CD4-positive, alpha-beta memory T cell (primary cell): Measurements from ENCODE around the gene TCFL5. TPM values are rescaled to one million over a fixed set of nuclear protein-coding genes. Genes with fewer than 3 reads are reported as not detected.

Experiments used
- CTCF ChIA-PET: fragments of 350-600 bp; sonication (Branson Sonifier 250); formaldehyde crosslinking; loops from one replicate; lab custom pipeline; 2021; ENCODE audit warnings: inconsistent platforms; ENCODE audit not compliant: partially characterized antibody; lab: Charles Lee
- POLR2A ChIA-PET: fragments of 350-600 bp; sonication (Branson Sonifier 250); formaldehyde crosslinking; loops from one replicate; lab custom pipeline; 2021; ENCODE audit not compliant: partially characterized antibody; lab: Charles Lee
- DNase-seq, 5 donors: peaks; one replicate each; pipeline versions ENCODE4 v3.0.0 to v3.0.0-alpha.2; 2020 to 2022; ENCODE audit warnings: mixed read lengths in 1 of 5
- H3K27ac ChIP-seq: one replicate; pipeline ENCODE4 v1.7.0; 2013; ENCODE audit warnings: low read depth, low read length
- H3K27me3 ChIP-seq: 2 replicates; pipeline ENCODE4 v1.7.0; 2013; ENCODE audit warnings: mild to moderate bottlenecking, low read length, moderate library complexity; ENCODE audit not compliant: insufficient read depth
- H3K36me3 ChIP-seq: 2 replicates; pipeline ENCODE4 v1.7.0; 2013; ENCODE audit warnings: mild to moderate bottlenecking, low read length, moderate library complexity; ENCODE audit not compliant: insufficient read depth
- H3K4me1 ChIP-seq: 2 replicates; pipeline ENCODE4 v1.7.0; 2013; ENCODE audit warnings: mild to moderate bottlenecking, low read length, moderate library complexity; ENCODE audit not compliant: insufficient read depth
- H3K4me3 ChIP-seq, 2 donors: one replicate each; pipeline ENCODE4 v1.7.0; 2013; ENCODE audit warnings: low read length in 2 of 2, mild to moderate bottlenecking in 1 of 2
- H3K9me3 ChIP-seq, 2 donors: one replicate each; pipeline ENCODE4 v1.7.0; 2013; ENCODE audit warnings: low read length in 2 of 2, control low read depth in 1 of 2; ENCODE audit not compliant: control insufficient read depth in 1 of 2
- H3K27ac Mint-ChIP-seq, 7 donors: one replicate each; pipeline ENCODE4 v1.8.0; 2020 to 2021; ENCODE audit warnings: mixed read lengths in 7 of 7, mild to moderate bottlenecking in 6 of 7, inconsistent platforms in 3 of 7, moderate library complexity in 3 of 7
- H3K27me3 Mint-ChIP-seq, 2 donors: one replicate each; pipeline ENCODE4 v1.8.0; 2020 to 2021; ENCODE audit warnings: mixed read lengths in 2 of 2
- H3K36me3 Mint-ChIP-seq, 2 donors: one replicate each; pipeline ENCODE4 v1.8.0; 2020 to 2021; ENCODE audit warnings: mixed read lengths in 2 of 2, inconsistent platforms in 1 of 2, mild to moderate bottlenecking in 1 of 2
- H3K4me1 Mint-ChIP-seq, 4 donors: one replicate each; pipeline ENCODE4 v1.8.0; 2020 to 2021; ENCODE audit warnings: mixed read lengths in 4 of 4, mild to moderate bottlenecking in 1 of 4
- H3K4me3 Mint-ChIP-seq, 8 donors: one replicate each; pipeline ENCODE4 v1.8.0; 2020 to 2021; ENCODE audit warnings: mixed read lengths in 8 of 8, mild to moderate bottlenecking in 7 of 8, moderate library complexity in 6 of 8, inconsistent platforms in 3 of 8
- H3K9me3 Mint-ChIP-seq, 8 donors: one replicate each; pipeline ENCODE4 v1.8.0; 2020 to 2021; ENCODE audit warnings: mixed read lengths in 8 of 8, mild to moderate bottlenecking in 5 of 8, inconsistent platforms in 3 of 8, moderate library complexity in 1 of 8
- intact Hi-C: fragments of 100-400 bp; cut with micrococcal nuclease; formaldehyde crosslinking; loops from one replicate; pipeline ENCODE4 v1.15.1; 2023
- polyA plus RNA-seq, 2 donors: library from polyadenylated mRNA; unstranded; fragments of 300-500 nt; fragmentation: Illumina TruSeq; gene quantifications; one replicate each; pipeline ENCODE4 v1.2.3, GENCODE V29; 2021
- total RNA-seq, 2 experiments: library from RNA; stranded (reverse); gene quantifications; one replicate each; pipeline ENCODE4 v1.2.3, GENCODE V29; 2021

The TCFL5 gene
- total and polyA plus RNA-seq, 4 experiments from 2014 or later: 0.52 to 10.3 (median 6.2) TPM

DNA sequence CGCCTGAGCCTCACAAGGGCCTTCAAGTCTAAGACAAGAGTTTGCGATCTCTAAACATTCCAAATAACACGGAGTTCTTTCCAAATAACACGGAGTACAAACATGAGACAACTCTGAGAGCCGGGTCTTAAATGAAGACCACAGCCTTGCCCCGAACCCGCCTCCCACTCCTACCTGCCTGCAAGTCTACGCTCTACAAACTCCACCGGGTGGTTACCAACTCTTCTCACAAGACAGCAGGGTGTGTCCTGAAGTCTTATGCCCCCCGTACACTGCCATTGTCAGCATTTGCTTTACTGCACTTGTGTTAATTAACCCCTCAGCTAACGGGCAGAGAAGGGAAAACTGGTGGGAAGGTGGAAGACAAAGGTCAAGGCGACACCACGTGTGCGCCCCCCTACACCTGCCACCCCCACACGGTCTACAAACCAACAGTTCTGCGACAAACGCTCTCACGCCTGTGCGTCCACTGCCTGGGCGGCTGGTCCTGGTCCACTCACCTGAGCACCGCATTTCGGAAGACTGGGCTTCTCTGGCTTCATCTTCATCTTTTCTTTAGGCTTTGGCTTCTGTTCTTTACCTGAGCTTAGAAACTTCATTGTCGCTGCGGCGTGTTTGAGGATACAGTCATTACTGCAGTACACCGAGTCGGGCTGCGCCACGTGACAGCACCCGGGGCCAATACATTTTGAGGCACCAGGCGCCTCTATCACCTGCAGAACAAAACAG, 45.2 kb upstream of the TCFL5 start:
- POLR2A ChIA-PET: interaction anchor here (1.2 to 1.6 kb wide), 3 partner anchors 11 to 97 kb away, joined by 3 to 5 read pairs (median 3); no protein-coding TSS in a partner anchor
- no peaks in the 10 kb centered on the region for H3K27me3 Mint-ChIP-seq
- intact Hi-C loops: no loop called here
- Histone ChIP-seq H3K27me3 (no peaks in the 10 kb centered on the region), H3K27ac (no peak overlapping the region), H3K4me3 (no peak overlapping the region), H3K9me3 (no peaks in the 10 kb centered on the region), H3K36me3 (peaks cover 91% of the 10 kb centered on the region), H3K4me1 (no peaks in the 10 kb centered on the region)
- no peak for DNase-seq
- peaks cover 57 to 89% of the 10 kb centered on the region in 2 donors for H3K36me3 Mint-ChIP-seq
- CTCF ChIA-PET: interaction anchor here (0.7 to 4.2 kb wide), 10 partner anchors 8 to 103 kb away, joined by 3 to 73 read pairs (median 6); partner anchors contain the start of genes GID8 and SLC17A9
- peak overlapping the region in 2 of 7 donors; percentile 46 to 52 for H3K27ac Mint-ChIP-seq
- H3K4me1 Mint-ChIP-seq: peaks cover 8 to 33% (median 16%) of the 10 kb centered on the region in 4 donors
- H3K9me3 Mint-ChIP-seq: peaks cover 0 to 3% (median 0%) of the 10 kb centered on the region in 8 donors
- H3K4me3 Mint-ChIP-seq: peak overlapping the region in 1 of 8 donors; percentile 42

DNA sequence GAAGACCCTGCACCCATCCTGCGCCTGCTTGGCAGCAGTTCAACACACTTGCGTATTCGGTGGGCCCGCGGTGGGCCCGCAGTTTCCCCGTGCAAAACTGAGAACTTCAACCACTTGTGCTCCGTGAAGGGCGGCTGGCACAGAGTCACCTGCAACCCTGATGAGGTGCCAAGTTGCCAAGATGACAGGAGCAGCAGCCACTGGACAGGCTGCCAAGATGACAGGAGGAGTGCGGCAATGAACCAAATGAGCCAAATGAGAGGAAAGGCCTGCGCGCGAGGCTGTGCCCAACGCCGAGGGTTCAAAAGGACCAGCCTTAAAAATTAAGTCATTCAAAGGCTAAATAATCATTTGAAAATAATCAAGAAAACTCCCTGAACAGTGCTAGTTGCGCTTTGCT, 44.6 kb upstream of the TCFL5 start:
- no peak overlapping the region for H3K27ac ChIP-seq
- H3K9me3 Mint-ChIP-seq: peaks cover 0 to 3% (median 0%) of the 10 kb centered on the region in 8 donors
- H3K27me3 ChIP-seq: no peaks in the 10 kb centered on the region
- no peak overlapping the region for H3K4me3 ChIP-seq
- H3K27me3 Mint-ChIP-seq: no peaks in the 10 kb centered on the region
- H3K27ac Mint-ChIP-seq: peak overlapping the region in 2 of 7 donors; percentile 27 to 51
- no peaks in the 10 kb centered on the region for H3K9me3 ChIP-seq
- H3K4me1 Mint-ChIP-seq: peaks cover 8 to 29% (median 17%) of the 10 kb centered on the region in 4 donors
- no peak for DNase-seq
- no peak overlapping the region for H3K4me3 Mint-ChIP-seq
- intact Hi-C loops: no loop called here
- ChIA-PET POLR2A (no interaction called here), CTCF (interaction anchor here (1.8 to 4.2 kb wide), 2 partner anchors 13 to 66 kb away, joined by 8 to 73 read pairs; no protein-coding TSS in a partner anchor)
- no peaks in the 10 kb centered on the region for H3K4me1 ChIP-seq
- peaks cover 52 to 90% of the 10 kb centered on the region in 2 donors for H3K36me3 Mint-ChIP-seq
- H3K36me3 ChIP-seq: peaks cover 85% of the 10 kb centered on the region

DNA sequence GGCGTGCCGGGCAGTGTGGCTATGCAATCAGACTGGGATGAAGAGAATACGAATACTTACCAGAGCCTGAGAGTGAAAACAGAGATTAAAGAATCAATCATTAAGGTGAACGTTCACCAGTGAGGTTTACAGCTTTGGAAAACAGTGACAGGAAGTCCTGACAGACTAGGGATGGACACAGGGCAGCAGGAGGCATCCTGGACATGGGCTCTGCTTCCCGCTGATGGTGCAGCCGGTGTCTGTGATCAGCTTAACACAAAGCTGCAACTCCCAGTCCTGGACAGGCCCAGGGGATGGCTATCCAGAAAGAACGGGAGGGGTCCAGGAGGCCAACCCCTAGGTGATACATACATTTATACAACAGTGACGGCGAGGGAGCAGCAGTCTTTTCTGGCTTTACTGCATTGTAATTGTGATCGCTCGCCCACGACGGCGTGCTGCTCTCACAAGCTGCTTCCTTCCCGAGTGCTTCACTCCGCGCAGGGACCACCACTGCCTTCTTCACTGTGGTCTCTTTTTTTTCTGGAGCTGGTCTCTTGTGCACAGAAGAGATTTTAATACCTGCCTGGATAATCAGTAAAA, 44.0 kb upstream of the TCFL5 start:
- peaks cover 49 to 92% of the 10 kb centered on the region in 2 donors for H3K36me3 Mint-ChIP-seq
- no peaks in the 10 kb centered on the region for H3K27me3 ChIP-seq
- H3K4me3 ChIP-seq: no peak overlapping the region
- no peaks in the 10 kb centered on the region for H3K9me3 ChIP-seq
- peaks cover 2% of the 10 kb centered on the region for H3K4me1 ChIP-seq
- ChIA-PET POLR2A (no interaction called here), CTCF (interaction anchor here (4.2 kb wide), 1 partner anchor 13 kb away, joined by 73 read pairs; no protein-coding TSS in a partner anchor)
- peak overlapping the region in 3 of 7 donors; percentile 29 to 72 (median 51) for H3K27ac Mint-ChIP-seq
- intact Hi-C loops: no loop called here
- no peaks in the 10 kb centered on the region for H3K27me3 Mint-ChIP-seq
- no peak overlapping the region for H3K4me3 Mint-ChIP-seq
- H3K4me1 Mint-ChIP-seq: peaks cover 10 to 32% (median 22%) of the 10 kb centered on the region in 4 donors
- peaks cover 0 to 3% (median 0%) of the 10 kb centered on the region in 8 donors for H3K9me3 Mint-ChIP-seq
- H3K27ac ChIP-seq: no peak overlapping the region
- DNase-seq: no peak
- H3K36me3 ChIP-seq: peaks cover 79% of the 10 kb centered on the region

DNA sequence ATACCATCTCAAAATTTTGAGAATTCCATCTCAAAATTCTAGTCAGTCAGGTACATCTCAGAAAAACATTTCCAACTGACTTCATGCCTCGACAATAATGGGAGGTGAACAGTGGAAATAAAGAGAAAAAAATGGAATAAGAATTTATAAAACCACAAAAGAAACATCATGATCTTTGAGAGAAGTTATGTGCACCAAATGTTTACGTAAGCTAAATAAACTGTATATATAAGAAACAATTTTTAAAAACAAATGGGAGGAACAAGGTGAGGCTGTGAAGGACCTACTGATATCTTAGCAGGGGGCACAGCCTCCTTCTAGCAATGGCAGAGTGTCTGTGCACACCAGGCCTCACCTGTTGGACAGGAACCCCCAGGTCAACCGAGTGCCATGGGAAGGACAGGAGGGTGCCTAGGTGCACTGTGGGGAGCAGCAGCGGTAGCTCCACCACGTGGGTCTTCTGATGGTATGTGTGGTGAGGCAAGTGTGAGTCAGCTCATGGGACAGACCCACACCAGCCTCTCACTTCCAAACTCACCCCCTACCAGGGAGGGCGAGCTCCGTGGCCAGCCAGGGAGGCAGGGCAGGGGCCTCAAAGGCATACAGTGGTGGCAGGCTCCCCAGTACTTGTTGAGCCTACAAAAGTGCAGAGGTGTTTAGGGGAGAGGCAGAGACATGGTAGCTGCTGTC, 41.4 kb upstream of the TCFL5 start:
- POLR2A ChIA-PET: interaction anchor here (1.0 to 7.5 kb wide), 6 partner anchors 9 to 51 kb away, joined by 3 to 49 read pairs (median 8); partner anchors contain the start of genes DIDO1 and SLC17A9
- Mint-ChIP-seq H3K4me1 (peaks cover 21 to 46% (median 35%) of the 10 kb centered on the region in 4 donors), H3K4me3 (no peak overlapping the region), H3K27ac (peak overlapping the region in 1 of 7 donors; percentile 12), H3K36me3 (peaks cover 33 to 72% of the 10 kb centered on the region in 2 donors), H3K27me3 (no peaks in the 10 kb centered on the region), H3K9me3 (peaks cover 0 to 3% (median 0%) of the 10 kb centered on the region in 8 donors)
- intact Hi-C loops: no loop called here
- H3K27me3 ChIP-seq: no peaks in the 10 kb centered on the region
- peaks cover 27% of the 10 kb centered on the region for H3K4me1 ChIP-seq
- H3K4me3 ChIP-seq: no peak overlapping the region
- CTCF ChIA-PET: interaction anchor here (1.5 to 6.9 kb wide), 7 partner anchors 13 to 106 kb away, joined by 5 to 90 read pairs (median 8); partner anchors contain the start of gene DIDO1
- no peak overlapping the region for H3K27ac ChIP-seq
- peaks cover 53% of the 10 kb centered on the region for H3K36me3 ChIP-seq
- no peaks in the 10 kb centered on the region for H3K9me3 ChIP-seq
- no peak for DNase-seq

DNA sequence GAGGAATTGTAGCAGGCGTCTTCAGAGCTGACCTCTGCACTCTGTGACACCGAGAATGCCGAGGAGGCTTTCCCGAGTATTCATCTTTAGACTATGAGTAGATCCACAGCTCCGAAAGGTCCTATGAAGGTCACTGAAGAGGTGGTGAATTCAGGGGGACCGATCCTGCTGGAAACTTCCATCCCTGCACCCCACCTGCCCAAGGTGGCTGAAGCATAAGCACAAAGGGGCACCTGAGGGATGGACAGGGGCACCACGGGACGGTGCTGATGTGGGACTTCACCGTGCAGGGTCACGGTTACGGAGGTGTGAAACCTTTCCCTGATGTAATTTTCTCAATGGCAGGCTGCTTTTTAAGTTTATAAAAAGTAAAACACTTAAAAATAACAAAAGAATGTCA, 40.3 kb upstream of the TCFL5 start:
- H3K4me1 Mint-ChIP-seq: peaks cover 20 to 49% (median 34%) of the 10 kb centered on the region in 4 donors
- intact Hi-C loops: no loop called here
- Histone ChIP-seq H3K9me3 (no peaks in the 10 kb centered on the region), H3K4me3 (no peak overlapping the region), H3K27me3 (no peaks in the 10 kb centered on the region), H3K4me1 (peaks cover 28% of the 10 kb centered on the region), H3K36me3 (peaks cover 42% of the 10 kb centered on the region), H3K27ac (no peak overlapping the region)
- POLR2A ChIA-PET: interaction anchor here (1.1 to 7.5 kb wide), 6 partner anchors 10 to 107 kb away, joined by 4 to 49 read pairs (median 10); partner anchors contain the start of genes DIDO1, GID8 and SLC17A9
- H3K4me3 Mint-ChIP-seq: no peak overlapping the region
- peaks cover 0 to 2% (median 0%) of the 10 kb centered on the region in 8 donors for H3K9me3 Mint-ChIP-seq
- no peaks in the 10 kb centered on the region for H3K27me3 Mint-ChIP-seq
- DNase-seq: no peak
- H3K36me3 Mint-ChIP-seq: peaks cover 28 to 60% of the 10 kb centered on the region in 2 donors
- peak overlapping the region in 1 of 7 donors; percentile 86 for H3K27ac Mint-ChIP-seq
- CTCF ChIA-PET: interaction anchor here (0.6 to 6.9 kb wide), 15 partner anchors 11 to 265 kb away, joined by 3 to 90 read pairs (median 8); partner anchors contain the start of gene DIDO1

DNA sequence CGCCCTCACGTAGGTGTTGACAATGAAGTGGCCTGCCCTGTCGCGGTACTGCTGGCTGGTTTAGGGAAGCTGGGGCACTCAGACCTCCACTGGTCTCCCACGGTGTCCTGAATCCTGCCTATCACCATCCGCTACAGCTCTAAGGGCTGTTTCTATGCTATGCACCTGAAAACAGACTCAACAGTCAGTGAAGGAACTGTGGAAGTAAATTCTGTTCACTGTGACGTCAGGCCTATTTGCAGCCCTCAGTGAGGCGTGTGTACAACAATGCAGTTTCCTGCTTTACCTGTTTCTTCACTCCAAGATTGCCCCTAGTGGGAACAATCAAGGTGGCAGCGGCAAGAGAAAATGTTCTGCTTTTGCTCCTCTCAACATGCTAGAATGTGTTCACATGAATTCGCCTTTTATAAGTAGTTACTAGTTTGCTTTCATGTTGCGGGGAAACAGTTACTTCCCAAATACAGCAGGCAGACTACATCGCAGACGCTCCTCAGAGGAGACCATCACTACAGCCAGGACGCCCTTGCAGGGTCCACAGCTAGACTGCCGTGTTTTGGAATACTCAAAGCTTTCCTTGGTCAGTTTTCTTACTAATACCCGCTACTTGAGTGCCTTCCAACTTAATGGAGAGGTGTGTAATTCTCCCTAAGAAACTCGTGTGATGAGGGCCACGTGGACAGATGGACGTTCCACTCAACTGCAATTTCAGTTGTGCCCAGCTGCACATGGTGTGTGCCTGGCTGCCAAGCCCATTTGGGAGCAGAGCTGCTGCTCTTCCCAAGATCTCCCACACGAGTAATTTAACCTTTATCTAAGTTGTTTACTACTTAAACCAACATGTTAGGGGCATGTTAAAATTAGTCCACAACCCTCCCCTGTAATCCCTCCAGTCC, 39.3 kb upstream of the TCFL5 start:
- no peak overlapping the region for H3K4me3 ChIP-seq
- peak overlapping the region in 2 of 8 donors; percentile 66 to 85 for H3K4me3 Mint-ChIP-seq
- H3K27me3 ChIP-seq: no peaks in the 10 kb centered on the region
- CTCF ChIA-PET: interaction anchor here (0.9 to 6.9 kb wide), 15 partner anchors 11 to 264 kb away, joined by 3 to 90 read pairs (median 8); partner anchors contain the start of gene DIDO1
- H3K36me3 Mint-ChIP-seq: peaks cover 21 to 56% of the 10 kb centered on the region in 2 donors
- peaks cover 28% of the 10 kb centered on the region for H3K4me1 ChIP-seq
- no peaks in the 10 kb centered on the region for H3K9me3 ChIP-seq
- intact Hi-C loops: loop anchor here (1.0 kb wide), 4 partner anchors 20 to 108 kb away; partner anchors contain the start of gene DIDO1
- no peaks in the 10 kb centered on the region for H3K27me3 Mint-ChIP-seq
- POLR2A ChIA-PET: interaction anchor here (0.8 to 7.5 kb wide), 10 partner anchors 10 to 108 kb away, joined by 3 to 49 read pairs (median 5); partner anchors contain the start of genes DIDO1, GID8 and SLC17A9
- peaks cover 36% of the 10 kb centered on the region for H3K36me3 ChIP-seq
- peaks cover 21 to 49% (median 33%) of the 10 kb centered on the region in 4 donors for H3K4me1 Mint-ChIP-seq
- H3K27ac ChIP-seq: peak overlapping the region; percentile 22
- H3K27ac Mint-ChIP-seq: peak overlapping the region in 6 of 7 donors; percentile 67 to 91 (median 84)
- DNase-seq: peak in 3 of 5 donors; percentile 39 to 71 (median 46)
- H3K9me3 Mint-ChIP-seq: no peaks in the 10 kb centered on the region
